Measurements from ENCODE around the gene GAPVD1. TPM values are rescaled to one million over a fixed set of nuclear protein-coding genes. Genes with fewer than 3 reads are reported as not detected.

GAPVD1 gene
- total and polyA plus RNA-seq, 10 of the 15 experiments (the other 5 are each of a cell fraction or from before 2014, with no cell fraction given): 4.3 to 36.6 (median 25.9) TPM

- ChIA-PET CTCF (interaction anchor here (0.9 kb wide), 1 partner anchor 12 kb away, joined by 3 read pairs; no protein-coding TSS in a partner anchor), RAD21 (ENCODE audit: unreplicated experiment) (no interaction called here), POLR2A (no interaction called here), SMC1A (ENCODE audit: uncharacterized antibody, unreplicated experiment) (no interaction called here)
- Histone ChIP-seq H3K4me3 (no peak overlapping the region), H3K9me3 (replicated peaks; ENCODE audit: control insufficient read depth, insufficient read depth, low read length) (no peaks in the 10 kb centered on the region), H3K27ac (ENCODE audit: control insufficient read depth, insufficient read depth) (no peak overlapping the region), H3K9ac (ENCODE audit: control insufficient read depth, insufficient read depth, low read length) (no peak overlapping the region), H3K4me1 (ENCODE audit: control insufficient read depth, insufficient read depth, low read length) (no peaks in the 10 kb centered on the region), H4K20me1 (ENCODE audit: control insufficient read depth, insufficient read depth) (no peaks in the 10 kb centered on the region), H3K79me2 (ENCODE audit: control insufficient read depth, insufficient read depth, low read length) (no peaks in the 10 kb centered on the region), H3K27me3 (replicated peaks in 1 of 2; ENCODE audit: control insufficient read depth in 2 of 2, insufficient read depth in 2 of 2, low read length in 1 of 2) (no peaks in the 10 kb centered on the region), H3K4me2 (ENCODE audit: control insufficient read depth, insufficient read depth) (no peak overlapping the region), H2AFZ (ENCODE audit: control insufficient read depth, low read depth, low read length) (no peak overlapping the region), H3K36me3 (ENCODE audit: control insufficient read depth in 2 of 2, insufficient read depth in 2 of 2, low read length in 1 of 2) (peaks cover 6 to 27% of the 10 kb centered on the region in 2 experiments)
- TF ChIP-seq RBBP5 (conservative IDR thresholded peaks at IDR 0.05): no peak
- TF ChIP-seq ZNF384 (IDR thresholded peaks at IDR 0.05; ENCODE audit: borderline replicate concordance, low read depth, low read length): no peak
- no peak for TF ChIP-seq YBX1 (IDR thresholded peaks at IDR 0.05)
- no peak for TF ChIP-seq MYB (IDR thresholded peaks at IDR 0.05; ENCODE audit: borderline replicate concordance, low read depth, low read length)
- TF ChIP-seq SMARCA5 (IDR thresholded peaks at IDR 0.05): no peak
- no peak for TF ChIP-seq ZNF687 (IDR thresholded peaks at IDR 0.05)
- TF ChIP-seq SMAD1 (IDR thresholded peaks at IDR 0.05; ENCODE audit: low read depth, partially characterized antibody): no peak
- TF ChIP-seq POLR2AphosphoS5 (IDR thresholded peaks at IDR 0.05; ENCODE audit: low read length): no peak
- no peak for TF ChIP-seq MTA3 (IDR thresholded peaks at IDR 0.05; ENCODE audit: borderline replicate concordance, low read length)
- 96% methylated on average over 2 of the region's 2 CpGs for WGBS (ENCODE audit: insufficient coverage, insufficient replicate concordance, low lambda C conversion rate, missing lambda C conversion rate)
- TSS peak; percentile 81 for BruUV-seq (replicated peaks)
- ATAC-seq (no peak), DNase-seq (ENCODE audit: low read depth, low spot score) (no peak), FAIRE-seq (no peak)
- intact Hi-C loops (cut with micrococcal nuclease; ENCODE audit: unreplicated experiment): no loop called here
- in situ Hi-C loops (cut with MboI): no loop called here
These were observed 40.6 kb downstream of the GAPVD1 start for GRCh38 chr9:125302241-125302640.

Data from GM12878 (cell line).